ENCODE data around the gene CMIP.

CMIP gene

GRCh38 chr16:81519301-81520150 lies 74.9 kb downstream of the CMIP start:
- H3K79me2 ChIP-seq (ENCODE audit: insufficient read depth, low read length): peaks cover 92% of the 10 kb centered on the region
- H3K9ac ChIP-seq (ENCODE audit: low read depth, low read length): no peak overlapping the region
- H4K20me1 ChIP-seq (ENCODE audit: insufficient read depth, low read length): peaks cover 81% of the 10 kb centered on the region
- TF ChIP-seq EZH2 (IDR thresholded peaks at IDR 0.05; ENCODE audit: borderline replicate concordance, low read depth, low read length, severe bottlenecking): no peak
- TF ChIP-seq CTCF (IDR thresholded peaks at IDR 0.05; ENCODE audit: borderline replicate concordance, extremely low read depth, low read length, poor library complexity, severe bottlenecking): no peak
- H3K9me3 ChIP-seq (ENCODE audit: insufficient read depth, low read length, severe bottlenecking): no peaks in the 10 kb centered on the region
- no peak overlapping the region for H3K4me3 ChIP-seq (ENCODE audit: low read depth in 1 of 2, low read length in 2 of 2)
- no peaks in the 10 kb centered on the region for H3K27me3 ChIP-seq (ENCODE audit: insufficient read depth, low read length, poor library complexity)
- peaks cover 37% of the 10 kb centered on the region for H3K36me3 ChIP-seq (ENCODE audit: insufficient read depth, low read length)
- peaks cover 5% of the 10 kb centered on the region; the same call in 1 of the 2 replicates for H3K4me1 ChIP-seq (ENCODE audit: insufficient read depth, low read length)
- no peak overlapping the region for H3K27ac ChIP-seq (ENCODE audit: low read length)
- ATAC-seq (ENCODE audit: insufficient read depth, low read depth) (no peak), DNase-seq (no peak)
- no peak overlapping the region for H3K4me2 ChIP-seq (ENCODE audit: insufficient read depth, low read length)
- H2AFZ ChIP-seq (ENCODE audit: low read depth, low read length): no peak overlapping the region

GRCh38 chr16:81520151-81520470 lies 75.5 kb downstream of the CMIP start:
- Histone ChIP-seq H3K4me3 (ENCODE audit: low read depth in 1 of 2, low read length in 2 of 2) (no peak overlapping the region), H3K27ac (ENCODE audit: low read length) (no peak overlapping the region), H3K27me3 (ENCODE audit: insufficient read depth, low read length, poor library complexity) (no peaks in the 10 kb centered on the region), H3K79me2 (ENCODE audit: insufficient read depth, low read length) (peaks cover 90% of the 10 kb centered on the region), H3K9ac (ENCODE audit: low read depth, low read length) (no peak overlapping the region), H4K20me1 (ENCODE audit: insufficient read depth, low read length) (peaks cover 77% of the 10 kb centered on the region), H2AFZ (ENCODE audit: low read depth, low read length) (no peak overlapping the region), H3K4me1 (ENCODE audit: insufficient read depth, low read length) (peaks cover 5% of the 10 kb centered on the region; the same call in 1 of the 2 replicates), H3K36me3 (ENCODE audit: insufficient read depth, low read length) (peaks cover 37% of the 10 kb centered on the region), H3K9me3 (ENCODE audit: insufficient read depth, low read length, severe bottlenecking) (no peaks in the 10 kb centered on the region), H3K4me2 (ENCODE audit: insufficient read depth, low read length) (no peak overlapping the region)
- no peak for ATAC-seq (ENCODE audit: insufficient read depth, low read depth)
- no peak for DNase-seq
- TF ChIP-seq EZH2 (IDR thresholded peaks at IDR 0.05; ENCODE audit: borderline replicate concordance, low read depth, low read length, severe bottlenecking) (no peak), CTCF (IDR thresholded peaks at IDR 0.05; ENCODE audit: borderline replicate concordance, extremely low read depth, low read length, poor library complexity, severe bottlenecking) (no peak)

- Histone ChIP-seq H3K79me2 (ENCODE audit: insufficient read depth, low read length) (peaks cover 90% of the 10 kb centered on the region), H3K9me3 (ENCODE audit: insufficient read depth, low read length, severe bottlenecking) (no peaks in the 10 kb centered on the region), H3K4me1 (ENCODE audit: insufficient read depth, low read length) (peaks cover 5% of the 10 kb centered on the region; the same call in 1 of the 2 replicates), H3K4me3 (ENCODE audit: low read depth in 1 of 2, low read length in 2 of 2) (no peak overlapping the region), H3K4me2 (ENCODE audit: insufficient read depth, low read length) (no peak overlapping the region), H3K9ac (ENCODE audit: low read depth, low read length) (no peak overlapping the region), H2AFZ (ENCODE audit: low read depth, low read length) (no peak overlapping the region), H4K20me1 (ENCODE audit: insufficient read depth, low read length) (peaks cover 72% of the 10 kb centered on the region), H3K36me3 (ENCODE audit: insufficient read depth, low read length) (peaks cover 37% of the 10 kb centered on the region), H3K27me3 (ENCODE audit: insufficient read depth, low read length, poor library complexity) (no peaks in the 10 kb centered on the region), H3K27ac (ENCODE audit: low read length) (no peak overlapping the region)
- ATAC-seq (ENCODE audit: insufficient read depth, low read depth) (no peak), DNase-seq (no peak)
- TF ChIP-seq EZH2 (IDR thresholded peaks at IDR 0.05; ENCODE audit: borderline replicate concordance, low read depth, low read length, severe bottlenecking) (no peak), CTCF (IDR thresholded peaks at IDR 0.05; ENCODE audit: borderline replicate concordance, extremely low read depth, low read length, poor library complexity, severe bottlenecking) (no peak)
Measured at GRCh38 chr16:81520560-81521135, 76.0 kb downstream of the CMIP start.
